Keratinocyte (primary cell): ENCODE data around the gene STK40.

Source experiments
- CTCF ChIP-seq, 3 experiments: IDR thresholded peaks in 1 of 3; conservative IDR thresholded peaks in 1 of 3; optimal IDR thresholded peaks in 1 of 3; 2 replicates in 2 of 3; 3 replicates in 1 of 3; pipeline versions ENCODE3 to v1.5.1; 2011; ENCODE audit warnings: low read length in 3 of 3, mild to moderate bottlenecking in 3 of 3, moderate library complexity in 2 of 3, control low read depth in 1 of 3, inconsistent platforms in 1 of 3; ENCODE audit not compliant: insufficient read depth in 2 of 3; ENCODE audit errors: extremely low read depth in 1 of 3
- EZH2 ChIP-seq: IDR thresholded peaks from one replicate; pipeline ENCODE4 v1.6.1; 2012; ENCODE audit warnings: inconsistent platforms, mild to moderate bottlenecking, low read length, moderate library complexity

- TF ChIP-seq CTCF (optimal IDR thresholded peaks at IDR 0.05 in 1 of 3, IDR thresholded peaks at IDR 0.05 in 1 of 3, conservative IDR thresholded peaks at IDR 0.05 in 1 of 3; ENCODE audit: extremely low read depth in 1 of 3, insufficient read depth in 2 of 3, low read length in 3 of 3) (no peak), EZH2 (no peak)
Observed at GRCh38 chr1:36425791-36426190, 40.1 kb upstream of the STK40 start.
